Fibroblast of villous mesenchyme (primary cell): Measurements from ENCODE around the gene TLK1. TPM values are rescaled to one million over a fixed set of nuclear protein-coding genes. Genes with fewer than 3 reads are reported as not detected.

ENCODE experiments used
- DNase-seq: peaks from one replicate; pipeline ENCODE4 v3.0.0-alpha.2; 2010; ENCODE audit warnings: low read depth
- H3K4me3 ChIP-seq: 2 replicates; pipeline ENCODE4 v1.5.1; 2011; ENCODE audit warnings: low read depth, mild to moderate bottlenecking, low read length
- total RNA-seq: library from RNA; depleted of rRNA; stranded (reverse); fragments of >200 nt; gene quantifications from 2 replicates; pipeline ENCODE4 v1.2.3, GENCODE V29; 2012
- TF ChIP-seq, protein P1 (sequence below): IDR thresholded peaks from 2 replicates; pipeline ENCODE4 v1.5.1; 2012; ENCODE audit warnings: low read depth, mild to moderate bottlenecking, low read length; ENCODE audit not compliant: insufficient read depth

The TLK1 gene
- total RNA-seq, 1 donor = 17.3 TPM

DNA sequence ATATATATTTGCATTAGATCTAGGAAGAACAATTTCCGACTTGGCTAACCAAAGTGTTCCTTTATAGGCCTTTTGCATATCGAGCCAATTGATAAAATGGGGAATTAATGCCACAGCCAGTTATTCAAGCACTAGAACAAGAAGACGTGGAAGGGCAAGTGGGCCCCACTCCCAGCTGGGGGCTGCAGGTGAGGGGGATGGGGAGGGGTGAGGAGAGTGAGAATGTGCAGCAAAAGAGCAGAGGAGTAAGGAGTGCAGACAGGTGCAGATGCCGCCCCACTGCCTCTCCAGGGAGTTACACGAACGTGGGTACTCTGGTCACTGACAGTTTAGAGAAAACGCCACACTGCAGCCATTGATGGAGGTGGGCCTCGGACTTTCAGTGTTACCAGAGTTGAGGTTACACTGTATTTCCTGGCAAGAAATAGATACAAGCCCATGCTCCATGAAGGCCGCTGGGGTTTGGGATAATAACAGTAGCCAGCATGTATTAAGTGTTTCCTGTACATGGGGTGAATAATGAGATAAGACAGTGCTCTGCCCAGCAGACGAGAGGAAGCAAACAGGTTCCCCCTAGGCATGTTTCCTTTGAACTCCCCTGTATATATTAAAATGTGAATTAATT is 190.7 kb downstream of the TLK1 start:
- H3K4me3 ChIP-seq = no peak overlapping the region
- TF ChIP-seq, protein P1, sequence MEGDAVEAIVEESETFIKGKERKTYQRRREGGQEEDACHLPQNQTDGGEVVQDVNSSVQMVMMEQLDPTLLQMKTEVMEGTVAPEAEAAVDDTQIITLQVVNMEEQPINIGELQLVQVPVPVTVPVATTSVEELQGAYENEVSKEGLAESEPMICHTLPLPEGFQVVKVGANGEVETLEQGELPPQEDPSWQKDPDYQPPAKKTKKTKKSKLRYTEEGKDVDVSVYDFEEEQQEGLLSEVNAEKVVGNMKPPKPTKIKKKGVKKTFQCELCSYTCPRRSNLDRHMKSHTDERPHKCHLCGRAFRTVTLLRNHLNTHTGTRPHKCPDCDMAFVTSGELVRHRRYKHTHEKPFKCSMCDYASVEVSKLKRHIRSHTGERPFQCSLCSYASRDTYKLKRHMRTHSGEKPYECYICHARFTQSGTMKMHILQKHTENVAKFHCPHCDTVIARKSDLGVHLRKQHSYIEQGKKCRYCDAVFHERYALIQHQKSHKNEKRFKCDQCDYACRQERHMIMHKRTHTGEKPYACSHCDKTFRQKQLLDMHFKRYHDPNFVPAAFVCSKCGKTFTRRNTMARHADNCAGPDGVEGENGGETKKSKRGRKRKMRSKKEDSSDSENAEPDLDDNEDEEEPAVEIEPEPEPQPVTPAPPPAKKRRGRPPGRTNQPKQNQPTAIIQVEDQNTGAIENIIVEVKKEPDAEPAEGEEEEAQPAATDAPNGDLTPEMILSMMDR = no peak
- DNase-seq = no peak

DNA sequence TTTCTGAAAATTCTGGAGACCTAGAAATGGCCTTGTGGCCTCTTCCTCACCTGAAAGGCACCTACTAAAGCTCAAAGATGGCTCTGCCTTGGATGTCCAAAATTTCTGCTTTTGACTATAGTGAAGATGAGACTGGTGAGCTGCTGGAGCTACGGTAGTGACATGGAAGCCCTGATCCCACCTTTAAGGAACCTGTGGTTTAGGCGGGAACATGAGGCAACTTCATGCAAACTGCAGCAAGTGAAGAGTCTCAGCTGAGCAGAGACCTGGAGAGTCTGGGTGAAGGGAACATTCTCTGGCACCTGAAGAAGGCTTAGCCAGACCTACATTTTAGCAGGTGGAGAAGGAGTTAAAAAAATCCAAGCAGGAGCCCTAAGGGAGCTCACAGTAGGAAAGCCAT is 191.7 kb downstream of the TLK1 start:
- H3K4me3 ChIP-seq = no peak overlapping the region
- no peak for DNase-seq
- TF ChIP-seq, protein P1 = no peak

DNA sequence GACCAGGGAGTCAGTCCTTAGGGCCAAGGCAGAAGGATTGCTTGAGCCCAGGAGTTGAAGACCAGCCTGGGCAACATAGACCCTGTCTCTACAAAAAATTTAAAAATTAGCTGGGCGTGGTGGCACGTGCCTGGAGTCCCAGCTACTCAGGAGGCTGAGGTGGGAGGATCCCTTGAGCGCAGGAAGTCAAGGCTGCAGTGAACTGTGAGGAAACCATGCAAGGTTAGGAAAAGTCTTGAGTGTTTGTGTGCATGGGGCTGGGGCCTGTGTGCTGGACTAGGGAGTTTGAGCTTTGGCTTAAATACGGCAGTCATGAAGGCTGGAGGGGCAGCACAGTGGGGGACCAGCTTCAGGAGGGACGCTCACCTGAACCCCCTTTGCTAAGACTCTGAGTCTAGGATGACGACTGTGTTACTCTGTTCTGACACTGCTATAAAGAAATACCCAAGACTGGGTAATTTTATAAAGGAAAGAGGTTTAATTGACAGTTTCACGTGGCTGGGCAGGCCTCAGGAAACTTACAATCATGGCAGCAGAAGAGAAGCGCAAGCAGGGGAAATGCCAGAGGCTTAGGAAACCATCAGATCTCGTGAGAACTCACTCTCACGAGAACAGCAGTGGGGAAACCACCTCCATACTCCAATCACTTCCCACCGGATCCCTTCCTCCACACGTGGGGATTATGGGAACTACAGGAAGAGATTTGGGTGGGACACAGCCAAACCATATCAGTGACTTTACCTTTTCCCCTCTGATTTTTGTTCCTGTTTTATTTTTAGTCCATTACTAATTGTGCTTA is 192.3 kb downstream of the TLK1 start:
- TF ChIP-seq, protein P1 = no peak
- no peak for DNase-seq
- no peak overlapping the region for H3K4me3 ChIP-seq

DNA sequence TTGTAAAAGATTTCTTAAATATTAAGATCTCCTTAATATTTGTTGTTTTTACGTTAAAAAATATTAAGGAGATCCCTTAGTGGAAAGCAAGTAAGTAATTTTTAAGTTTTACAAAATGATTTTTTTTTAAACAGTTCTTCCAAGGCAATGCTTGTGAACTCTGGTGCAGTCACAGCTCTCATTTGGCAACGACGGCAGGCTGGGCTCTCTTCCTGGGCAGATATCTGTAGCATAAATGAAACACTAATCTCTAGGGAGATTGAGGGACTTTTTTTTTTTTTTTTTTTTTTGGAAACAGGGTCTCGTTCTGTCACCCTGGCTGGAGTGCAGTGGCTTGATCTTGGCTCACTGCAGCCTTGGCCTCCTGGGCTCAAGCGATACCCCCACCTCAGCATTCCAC is 193.1 kb downstream of the TLK1 start:
- H3K4me3 ChIP-seq = no peak overlapping the region
- no peak for DNase-seq
- TF ChIP-seq, protein P1 = no peak

DNA sequence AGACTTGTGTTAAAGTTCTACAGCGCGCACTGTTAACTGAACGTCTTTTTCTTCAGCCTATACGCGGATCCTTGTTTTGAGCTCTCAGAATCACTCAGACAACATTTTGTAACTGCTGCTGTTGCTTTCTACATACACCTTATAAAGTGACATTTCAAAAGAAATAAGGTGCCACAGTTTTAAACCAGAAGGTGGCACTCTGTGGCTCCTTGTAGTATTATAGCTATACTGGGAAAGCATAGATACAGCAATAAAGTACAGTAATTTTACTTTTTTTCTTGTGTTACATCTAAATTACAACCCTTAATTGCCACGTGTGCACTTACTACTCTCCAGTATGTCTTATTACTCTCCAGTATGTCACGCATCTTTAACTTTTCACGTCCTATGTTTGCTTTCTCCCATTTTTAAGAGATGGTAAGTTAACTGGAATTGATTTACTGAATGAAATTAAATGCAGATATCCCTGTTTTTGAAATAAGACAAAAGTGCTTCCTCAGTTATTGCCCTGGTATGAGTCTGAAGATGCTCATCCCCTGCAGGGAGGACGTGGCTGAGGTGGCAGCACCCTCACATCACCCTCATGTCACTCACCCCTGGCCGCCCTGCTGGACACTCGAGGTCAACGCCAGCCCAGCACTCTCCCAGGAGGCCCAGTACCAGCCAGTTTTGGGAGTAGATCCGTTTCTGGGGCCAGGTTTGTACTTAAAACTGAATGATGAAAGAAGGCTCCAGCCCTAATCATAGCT is 193.9 kb downstream of the TLK1 start:
- no peak for DNase-seq
- no peak overlapping the region for H3K4me3 ChIP-seq
- TF ChIP-seq, protein P1 = peak; percentile 23

DNA sequence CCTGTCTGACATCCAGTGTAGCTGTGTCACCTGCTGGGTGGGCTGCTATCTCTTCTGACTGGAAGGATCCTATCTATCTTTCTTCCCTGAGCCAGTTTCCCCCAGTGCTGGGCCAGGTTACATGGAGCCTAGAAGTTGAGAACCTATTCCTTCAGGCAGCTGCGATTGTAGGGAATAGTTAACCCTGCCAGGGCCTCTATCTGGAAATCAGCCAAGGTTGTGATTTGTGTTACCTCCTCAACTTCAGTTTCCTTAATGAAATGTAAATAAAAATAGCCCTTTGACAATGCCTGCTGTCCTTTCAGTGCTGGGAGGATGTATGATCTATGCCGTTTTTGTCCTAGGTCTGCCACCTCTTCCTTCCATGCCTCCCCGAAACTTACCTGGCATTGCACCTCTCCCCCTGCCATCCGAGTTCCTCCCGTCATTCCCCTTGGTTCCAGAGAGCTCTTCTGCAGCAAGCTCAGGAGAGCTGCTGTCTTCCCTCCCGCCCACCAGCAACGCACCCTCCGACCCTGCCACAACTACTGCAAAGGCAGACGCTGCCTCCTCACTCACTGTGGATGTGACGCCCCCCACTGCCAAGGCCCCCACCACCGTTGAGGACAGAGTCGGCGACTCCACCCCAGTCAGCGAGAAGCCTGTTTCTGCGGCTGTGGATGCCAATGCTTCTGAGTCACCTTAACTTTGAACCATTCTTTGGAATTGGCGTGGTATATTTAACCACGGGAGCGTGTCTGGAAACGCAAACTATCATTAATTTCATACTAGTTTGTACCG is 195.1 kb downstream of the TLK1 start:
- DNase-seq = no peak
- TF ChIP-seq, protein P1 = no peak
- no peak overlapping the region for H3K4me3 ChIP-seq
